Activated CD4-positive, alpha-beta T cell treated with anti-CD3 and anti-CD28 coated beads, Interleukin-2, amount 50 U/mL, for 48 hours (primary cell): ENCODE results near the gene IKZF4.

Source experiments
- DNase-seq, 2 experiments: peaks; one replicate each; pipeline ENCODE4 v3.0.0-alpha.2; 2020

The IKZF4 gene

DNA sequence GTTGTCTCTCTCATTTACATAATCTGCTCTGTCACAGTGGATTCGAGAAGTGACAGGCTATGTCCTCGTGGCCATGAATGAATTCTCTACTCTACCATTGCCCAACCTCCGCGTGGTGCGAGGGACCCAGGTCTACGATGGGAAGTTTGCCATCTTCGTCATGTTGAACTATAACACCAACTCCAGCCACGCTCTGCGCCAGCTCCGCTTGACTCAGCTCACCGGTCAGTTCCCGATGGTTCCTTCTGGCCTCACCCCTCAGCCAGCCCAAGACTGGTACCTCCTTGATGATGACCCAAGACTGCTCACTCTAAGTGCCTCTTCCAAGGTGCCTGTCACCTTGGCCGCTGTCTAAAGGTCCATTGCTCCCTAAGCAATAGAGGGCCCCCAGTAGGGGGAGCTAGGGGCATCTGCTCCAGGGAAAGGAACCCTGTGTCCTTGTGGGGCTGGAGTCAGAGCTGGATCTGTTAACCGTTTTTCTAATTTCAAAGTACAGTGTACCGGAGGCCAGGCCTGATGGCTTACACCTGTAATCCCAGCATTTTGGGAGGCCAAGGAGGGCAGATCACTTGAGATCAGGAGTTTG lies 64.2 kb downstream of the IKZF4 start:
- peak; percentile 42 to 57 for DNase-seq

DNA sequence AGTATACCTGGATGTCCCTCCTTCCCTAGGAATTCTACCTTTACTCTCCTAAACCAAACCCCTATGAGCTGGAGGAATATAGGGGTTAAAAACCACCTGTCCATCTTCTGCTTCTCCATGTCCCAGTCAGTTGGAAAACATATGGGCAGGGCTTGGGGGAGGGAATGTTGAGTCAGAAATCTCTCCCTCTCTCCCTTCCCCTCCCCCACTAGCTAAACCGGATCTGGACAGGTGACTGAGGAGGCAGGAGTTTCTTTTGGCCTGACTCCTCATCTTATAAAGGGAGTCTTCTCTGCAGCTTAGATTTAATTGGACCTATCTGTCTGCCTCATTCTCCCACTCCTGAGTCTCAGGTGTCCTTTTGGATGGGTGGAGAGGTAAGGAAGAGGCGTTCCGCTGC lies 65.3 kb downstream of the IKZF4 start:
- no peak for DNase-seq

DNA sequence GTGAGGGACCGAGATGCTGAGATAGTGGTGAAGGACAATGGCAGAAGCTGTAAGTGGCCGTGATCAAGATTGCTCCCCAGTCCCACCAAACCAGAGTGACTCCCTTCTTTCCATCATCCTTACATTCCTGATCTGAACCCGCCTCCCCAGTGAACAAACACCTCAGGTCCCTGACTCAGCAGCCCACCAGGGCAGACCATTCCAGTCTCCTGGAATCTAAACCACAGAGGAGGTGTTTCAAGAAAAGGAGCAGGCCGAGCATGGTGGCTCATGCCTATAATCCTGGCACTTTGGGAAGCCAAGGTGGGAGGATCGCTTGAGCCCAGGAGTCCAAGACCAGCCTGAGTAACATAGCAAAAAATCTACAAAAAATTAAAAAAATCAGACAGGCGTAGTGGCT lies 65.8 kb downstream of the IKZF4 start:
- no peak for DNase-seq

DNA sequence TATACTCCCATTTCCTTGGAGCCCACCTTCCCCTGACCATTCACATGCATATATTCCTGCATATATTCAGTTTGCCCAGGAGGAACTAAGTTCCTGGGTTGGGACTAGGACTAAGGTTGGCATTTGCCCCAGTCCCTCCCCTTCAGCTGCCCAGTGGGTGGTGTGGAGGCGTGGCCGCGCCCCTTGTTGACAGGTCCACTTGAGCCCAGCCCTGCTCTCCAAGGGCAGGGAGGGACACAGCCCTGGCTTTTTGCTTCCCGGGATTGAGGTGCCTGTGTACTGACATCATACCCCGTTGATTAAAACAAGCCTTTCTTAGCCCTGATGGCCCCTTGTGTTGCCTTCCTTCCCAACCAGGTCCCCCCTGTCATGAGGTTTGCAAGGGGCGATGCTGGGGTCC lies 66.4 kb downstream of the IKZF4 start:
- DNase-seq: no peak
